Measurements from ENCODE around the gene FN3K. TPM values are rescaled to one million over a fixed set of nuclear protein-coding genes. Genes with fewer than 3 reads are reported as not detected.
A peak's percentile ranks its signal among the peaks of the same experiment; 100 is the strongest.

FN3K gene
- total RNA-seq, 1 donor from 2014 or later = 5.8 TPM

DNA sequence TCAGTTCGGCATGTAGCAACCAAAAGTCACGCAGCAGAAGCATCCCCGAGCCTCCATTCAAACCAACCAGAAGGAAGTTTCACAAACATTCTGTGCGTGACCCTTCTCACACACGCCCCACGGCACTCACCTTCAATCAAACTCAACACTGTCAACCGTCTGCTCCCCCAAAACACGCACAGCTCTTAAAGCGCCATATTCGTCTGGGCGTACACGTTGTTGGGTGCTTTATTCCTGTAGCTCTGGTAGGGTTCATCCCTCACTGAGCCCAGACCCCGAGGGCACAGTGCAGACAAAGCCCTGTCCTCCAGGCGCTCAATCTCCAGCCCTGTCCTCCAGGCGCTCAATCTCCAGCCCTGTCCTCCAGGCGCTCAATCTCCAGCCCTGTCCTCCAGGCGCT, 39.2 kb upstream of the FN3K start:
- Histone ChIP-seq H3K36me3 (ENCODE audit: control insufficient read depth, insufficient read depth, low read length) (no peaks in the 10 kb centered on the region), H3K27me3 (ENCODE audit: control insufficient read depth, insufficient read depth, low read length) (peaks cover 6% of the 10 kb centered on the region), H3K4me3 (ENCODE audit: low read depth, low read length) (no peak overlapping the region)
- TF ChIP-seq, protein P1, sequence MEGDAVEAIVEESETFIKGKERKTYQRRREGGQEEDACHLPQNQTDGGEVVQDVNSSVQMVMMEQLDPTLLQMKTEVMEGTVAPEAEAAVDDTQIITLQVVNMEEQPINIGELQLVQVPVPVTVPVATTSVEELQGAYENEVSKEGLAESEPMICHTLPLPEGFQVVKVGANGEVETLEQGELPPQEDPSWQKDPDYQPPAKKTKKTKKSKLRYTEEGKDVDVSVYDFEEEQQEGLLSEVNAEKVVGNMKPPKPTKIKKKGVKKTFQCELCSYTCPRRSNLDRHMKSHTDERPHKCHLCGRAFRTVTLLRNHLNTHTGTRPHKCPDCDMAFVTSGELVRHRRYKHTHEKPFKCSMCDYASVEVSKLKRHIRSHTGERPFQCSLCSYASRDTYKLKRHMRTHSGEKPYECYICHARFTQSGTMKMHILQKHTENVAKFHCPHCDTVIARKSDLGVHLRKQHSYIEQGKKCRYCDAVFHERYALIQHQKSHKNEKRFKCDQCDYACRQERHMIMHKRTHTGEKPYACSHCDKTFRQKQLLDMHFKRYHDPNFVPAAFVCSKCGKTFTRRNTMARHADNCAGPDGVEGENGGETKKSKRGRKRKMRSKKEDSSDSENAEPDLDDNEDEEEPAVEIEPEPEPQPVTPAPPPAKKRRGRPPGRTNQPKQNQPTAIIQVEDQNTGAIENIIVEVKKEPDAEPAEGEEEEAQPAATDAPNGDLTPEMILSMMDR (IDR thresholded peaks at IDR 0.05; ENCODE audit: insufficient read depth, low read length, poor library complexity, severe bottlenecking) = no peak
- DNase-seq (ENCODE audit: low read depth) = no peak

DNA sequence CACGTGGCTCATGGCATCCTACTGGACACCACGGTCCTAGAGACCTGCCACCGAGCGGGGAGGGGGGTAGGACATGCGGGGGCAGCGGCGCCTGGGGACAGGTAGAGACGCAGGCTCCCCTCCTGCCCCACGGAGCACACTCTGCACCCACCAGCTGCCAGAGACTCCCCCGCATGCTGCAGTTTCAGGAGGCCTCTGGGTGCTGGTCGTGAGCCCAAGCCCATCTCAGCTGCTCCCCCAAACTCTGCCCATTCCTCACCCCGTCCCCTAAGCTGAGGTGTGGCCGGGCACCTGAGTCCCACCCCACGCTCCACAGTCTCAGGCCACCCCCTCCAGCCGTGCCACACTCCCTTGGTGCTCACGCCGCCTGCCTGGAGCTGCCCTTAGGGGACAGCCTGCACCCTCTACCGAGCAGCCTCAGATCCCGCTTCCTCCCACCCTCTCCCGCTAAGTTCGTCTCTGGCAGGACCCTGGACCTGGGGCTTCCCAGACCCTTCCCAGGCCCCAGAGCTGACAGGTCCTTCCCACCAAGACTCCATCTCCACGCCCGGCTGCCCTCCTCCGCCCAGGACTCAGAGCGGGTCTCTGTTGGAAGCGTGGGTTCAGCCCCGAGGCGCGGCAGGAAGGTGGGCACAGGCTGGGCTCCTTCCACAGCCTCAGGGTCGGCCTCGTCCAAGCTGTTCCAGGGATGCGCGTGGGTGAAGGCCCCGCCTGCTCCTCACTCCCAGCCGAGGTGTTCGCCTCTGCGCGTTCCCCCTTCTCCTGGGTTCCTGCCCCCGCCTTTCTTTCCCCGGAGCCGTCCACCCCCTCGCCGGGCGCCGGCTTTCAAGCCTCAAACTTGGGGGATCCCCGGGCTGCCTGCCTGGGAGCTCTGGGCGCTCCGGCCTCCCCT, 38.3 kb upstream of the FN3K start:
- Histone ChIP-seq H3K4me3 (ENCODE audit: low read depth, low read length) (peak overlapping the region; percentile 68), H3K36me3 (ENCODE audit: control insufficient read depth, insufficient read depth, low read length) (no peaks in the 10 kb centered on the region), H3K27me3 (ENCODE audit: control insufficient read depth, insufficient read depth, low read length) (peaks cover 6% of the 10 kb centered on the region)
- TF ChIP-seq, protein P1 (IDR thresholded peaks at IDR 0.05; ENCODE audit: insufficient read depth, low read length, poor library complexity, severe bottlenecking) = no peak
- no peak for DNase-seq (ENCODE audit: low read depth)

DNA sequence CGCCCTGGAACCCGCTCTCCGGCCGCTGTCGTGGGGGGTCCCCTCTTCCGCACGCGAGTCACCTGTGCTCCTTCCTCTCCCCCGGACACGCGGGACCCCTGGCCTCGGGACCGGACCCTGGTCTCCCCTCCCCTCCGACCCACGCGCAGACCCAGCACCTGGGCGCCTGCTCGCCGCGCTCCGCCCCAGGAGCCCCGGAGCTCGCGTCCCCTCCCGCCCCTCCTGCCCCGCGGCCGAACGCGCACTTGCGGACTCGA, 37.7 kb upstream of the FN3K start:
- H3K27me3 ChIP-seq (ENCODE audit: control insufficient read depth, insufficient read depth, low read length) = peaks cover 6% of the 10 kb centered on the region
- peak overlapping the region; percentile 68 for H3K4me3 ChIP-seq (ENCODE audit: low read depth, low read length)
- H3K36me3 ChIP-seq (ENCODE audit: control insufficient read depth, insufficient read depth, low read length) = no peaks in the 10 kb centered on the region
- DNase-seq (ENCODE audit: low read depth) = no peak
- TF ChIP-seq, protein P1 (IDR thresholded peaks at IDR 0.05; ENCODE audit: insufficient read depth, low read length, poor library complexity, severe bottlenecking) = no peak

DNA sequence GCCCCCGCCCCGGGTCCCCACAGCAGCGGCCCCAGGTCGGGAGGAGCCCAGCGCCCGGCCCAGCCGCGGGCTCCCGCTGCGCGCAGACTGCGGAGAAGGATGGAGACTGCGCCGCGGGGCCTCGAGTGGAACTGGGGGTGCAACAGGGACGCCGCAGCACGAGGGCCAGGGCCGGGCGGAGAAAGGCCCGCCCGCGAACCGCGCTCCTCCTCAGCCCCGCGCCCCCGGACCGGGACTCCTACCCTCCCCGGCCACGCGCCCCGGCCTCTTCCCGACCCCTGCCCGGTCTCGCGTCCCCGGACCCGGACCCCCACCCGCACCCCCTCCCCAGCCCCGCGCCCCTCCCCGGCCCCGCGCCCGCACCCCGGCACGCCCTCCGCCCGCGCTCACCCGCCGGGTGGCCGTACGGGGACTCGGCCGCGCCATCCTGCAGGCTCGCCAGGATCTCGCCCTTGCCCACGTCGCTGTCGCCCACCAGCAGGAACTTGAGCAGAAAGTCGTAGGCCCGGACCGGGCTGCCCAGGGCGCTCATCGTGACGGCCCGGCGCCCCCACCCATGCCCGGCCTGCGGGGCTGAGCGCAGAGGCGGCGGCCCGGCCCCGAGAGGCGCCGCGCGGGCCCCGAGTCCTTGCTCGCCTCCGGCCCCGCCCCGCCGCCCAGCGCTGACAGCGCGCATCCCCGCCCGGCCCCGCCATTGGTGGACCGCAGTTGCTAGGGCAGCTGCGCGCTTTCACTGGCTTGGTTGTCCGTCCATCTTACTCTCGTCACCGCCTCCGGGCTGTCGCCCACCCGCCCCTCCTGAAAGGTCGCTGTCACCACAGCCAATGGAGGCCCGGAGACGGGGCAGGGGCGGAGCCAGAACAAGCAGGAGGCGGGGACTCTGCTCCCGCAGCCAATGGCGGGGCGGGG, 37.1 kb upstream of the FN3K start, which contains the start of gene RAB40B:
TSS of gene RAB40B (minus strand) at position 634 of the 909 bp plus-strand sequence. CDS start at position 532, 102 bp downstream.
- H3K27me3 ChIP-seq (ENCODE audit: control insufficient read depth, insufficient read depth, low read length) = peaks cover 8% of the 10 kb centered on the region
- TF ChIP-seq, protein P1 (IDR thresholded peaks at IDR 0.05; ENCODE audit: insufficient read depth, low read length, poor library complexity, severe bottlenecking) = no peak
- H3K36me3 ChIP-seq (ENCODE audit: control insufficient read depth, insufficient read depth, low read length) = no peaks in the 10 kb centered on the region
- peak within 1 kb of the TSS; percentile 68 for H3K4me3 ChIP-seq (ENCODE audit: low read depth, low read length)
- DNase-seq (ENCODE audit: low read depth) = peak; percentile 88

DNA sequence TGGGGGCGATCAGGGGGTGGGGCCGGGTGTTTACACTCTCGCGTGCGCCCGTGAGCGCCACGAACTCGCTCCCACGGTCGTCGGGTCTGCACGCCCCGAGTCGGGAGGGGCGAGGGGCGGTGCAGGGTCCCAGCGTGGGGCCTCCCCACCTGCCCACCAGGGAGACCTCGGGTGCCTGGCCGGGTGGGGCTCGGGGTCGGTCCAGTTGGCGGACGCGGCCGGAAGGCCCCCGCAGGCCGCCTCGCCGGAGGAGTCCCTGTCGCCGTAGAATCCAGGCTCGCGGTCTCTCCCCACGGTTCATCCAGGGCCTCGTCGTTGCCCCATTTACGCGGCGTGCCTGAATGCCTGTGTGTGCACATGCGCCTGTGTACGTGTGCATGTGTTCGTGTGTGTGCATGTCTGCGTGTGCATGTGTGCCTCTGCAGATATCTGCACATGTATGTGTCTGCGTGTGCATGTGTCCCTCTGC, 36.4 kb upstream of the FN3K start:
- Histone ChIP-seq H3K4me3 (ENCODE audit: low read depth, low read length) (peak overlapping the region; percentile 62), H3K27me3 (ENCODE audit: control insufficient read depth, insufficient read depth, low read length) (peaks cover 10% of the 10 kb centered on the region), H3K36me3 (ENCODE audit: control insufficient read depth, insufficient read depth, low read length) (no peaks in the 10 kb centered on the region)
- DNase-seq (ENCODE audit: low read depth) = no peak
- TF ChIP-seq, protein P1 (IDR thresholded peaks at IDR 0.05; ENCODE audit: insufficient read depth, low read length, poor library complexity, severe bottlenecking) = no peak
